HG03565 (cell line): Measurements from ENCODE around the gene MSANTD1.

Source experiments
- ATAC-seq: cut with Tn5 transposase; IDR thresholded peaks from one replicate; pipeline ENCODE4 v1.9.1; 2021; ENCODE audit warnings: mild to moderate bottlenecking, moderate library complexity; ENCODE audit not compliant: unreplicated experiment

The MSANTD1 gene

DNA sequence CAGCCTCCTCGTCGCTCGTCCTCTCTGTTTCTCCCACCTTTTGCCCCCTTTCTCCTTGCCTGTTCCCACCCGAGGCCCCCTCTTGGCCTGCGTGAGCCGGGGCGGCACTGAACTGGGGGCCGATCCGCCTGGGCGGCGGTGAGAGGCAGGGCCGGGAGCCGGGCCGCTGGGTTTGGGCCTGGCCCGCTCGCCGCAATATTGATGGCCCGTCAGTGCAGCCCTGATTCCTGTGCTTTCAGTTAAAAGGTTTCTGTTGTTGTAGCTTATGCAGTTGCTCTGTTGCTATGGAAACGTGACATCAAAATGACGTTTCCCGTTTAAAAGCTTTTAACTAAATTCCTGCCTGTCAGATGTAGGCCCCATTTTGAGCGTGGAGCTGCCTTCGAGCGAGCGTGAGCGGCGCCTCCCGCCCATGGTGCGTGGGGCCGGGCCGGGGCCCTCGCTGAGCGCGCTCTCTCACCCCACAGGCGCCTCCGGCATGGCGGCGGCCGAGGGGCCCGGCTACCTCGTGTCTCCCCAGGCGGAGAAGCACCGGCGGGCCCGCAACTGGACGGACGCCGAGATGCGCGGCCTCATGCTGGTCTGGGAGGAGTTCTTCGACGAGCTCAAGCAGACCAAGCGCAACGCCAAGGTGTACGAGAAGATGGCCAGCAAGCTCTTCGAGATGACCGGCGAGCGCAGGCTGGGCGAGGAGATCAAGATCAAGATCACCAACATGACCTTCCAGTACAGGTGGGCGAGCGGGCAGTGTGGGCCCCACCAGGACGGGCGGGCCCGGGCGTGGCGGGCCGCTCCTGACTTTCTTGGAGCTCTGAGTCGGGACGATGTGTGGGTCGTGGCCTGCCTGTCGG is at the start of gene MSANTD1:
MSANTD1 (plus strand) TSS at position 349 of the 851 bp plus-strand sequence; CDS start at position 413, 64 bp downstream.
- no peak for ATAC-seq

DNA sequence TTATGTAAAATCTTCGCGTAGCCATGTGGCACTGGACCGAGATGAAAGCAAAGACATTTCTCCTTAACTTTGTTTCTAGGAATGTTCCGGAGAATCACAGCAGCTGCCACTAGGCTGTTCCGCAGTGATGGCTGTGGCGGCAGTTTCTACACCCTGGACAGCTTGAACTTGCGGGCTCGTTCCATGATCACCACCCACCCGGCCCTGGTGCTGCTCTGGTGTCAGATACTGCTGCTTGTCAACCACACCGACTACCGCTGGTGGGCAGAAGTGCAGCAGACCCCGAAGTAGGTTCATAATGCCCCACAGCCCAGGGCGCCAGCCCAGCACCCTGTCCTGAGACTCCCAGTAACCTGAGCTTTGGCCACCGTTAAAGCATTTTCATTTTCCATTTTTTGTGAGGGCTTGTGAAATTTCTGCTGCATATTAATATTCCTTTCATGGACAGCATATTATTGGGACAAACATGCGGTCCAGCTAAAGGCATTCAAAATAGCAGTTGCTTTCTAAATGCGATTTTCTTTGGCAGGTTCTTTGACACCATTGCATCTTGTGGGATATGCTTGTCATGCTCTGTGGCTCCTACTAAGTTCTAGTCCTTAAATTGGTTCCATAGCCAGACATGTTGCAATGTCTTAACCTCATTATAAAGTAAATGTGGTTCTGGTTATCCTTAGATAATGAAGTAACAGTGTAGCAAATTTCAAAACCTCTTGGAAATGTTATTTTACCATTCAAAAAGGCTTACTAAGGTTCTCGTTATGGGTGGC is 49.1 kb upstream of the MSANTD1 start:
- ATAC-seq, result no peak

DNA sequence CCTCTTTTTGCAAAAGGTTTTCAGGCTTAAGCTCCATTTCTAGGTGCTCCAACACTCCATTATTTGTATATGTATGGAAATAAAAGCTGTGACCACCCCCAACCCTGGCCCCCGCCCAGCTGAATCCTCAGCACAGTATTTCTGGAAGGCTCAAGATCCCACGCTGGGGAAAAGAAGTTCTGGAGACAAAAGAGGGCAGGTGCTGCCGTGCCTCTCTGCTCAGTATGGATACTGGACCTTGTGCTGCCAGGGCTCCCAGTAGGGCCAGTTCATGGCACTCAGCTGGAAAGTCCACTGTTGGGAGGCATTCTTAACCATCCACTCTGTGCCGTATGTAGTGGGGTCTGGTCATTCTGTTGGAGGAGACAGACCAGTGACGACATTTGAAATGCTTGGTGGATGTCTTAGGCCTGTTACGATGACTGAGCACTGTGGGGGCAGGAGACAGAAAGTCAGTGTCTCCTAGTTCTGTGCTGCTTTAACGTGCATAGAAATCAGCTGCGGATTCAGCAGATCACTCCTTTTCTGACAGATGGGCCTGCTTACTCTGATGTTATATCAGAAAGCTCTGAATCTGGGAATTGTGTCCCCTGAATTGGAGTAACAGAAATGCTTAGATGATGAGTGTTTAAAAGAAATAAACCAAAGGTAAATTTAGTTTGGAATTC is 48.4 kb upstream of the MSANTD1 start:
- ATAC-seq, result no peak

DNA sequence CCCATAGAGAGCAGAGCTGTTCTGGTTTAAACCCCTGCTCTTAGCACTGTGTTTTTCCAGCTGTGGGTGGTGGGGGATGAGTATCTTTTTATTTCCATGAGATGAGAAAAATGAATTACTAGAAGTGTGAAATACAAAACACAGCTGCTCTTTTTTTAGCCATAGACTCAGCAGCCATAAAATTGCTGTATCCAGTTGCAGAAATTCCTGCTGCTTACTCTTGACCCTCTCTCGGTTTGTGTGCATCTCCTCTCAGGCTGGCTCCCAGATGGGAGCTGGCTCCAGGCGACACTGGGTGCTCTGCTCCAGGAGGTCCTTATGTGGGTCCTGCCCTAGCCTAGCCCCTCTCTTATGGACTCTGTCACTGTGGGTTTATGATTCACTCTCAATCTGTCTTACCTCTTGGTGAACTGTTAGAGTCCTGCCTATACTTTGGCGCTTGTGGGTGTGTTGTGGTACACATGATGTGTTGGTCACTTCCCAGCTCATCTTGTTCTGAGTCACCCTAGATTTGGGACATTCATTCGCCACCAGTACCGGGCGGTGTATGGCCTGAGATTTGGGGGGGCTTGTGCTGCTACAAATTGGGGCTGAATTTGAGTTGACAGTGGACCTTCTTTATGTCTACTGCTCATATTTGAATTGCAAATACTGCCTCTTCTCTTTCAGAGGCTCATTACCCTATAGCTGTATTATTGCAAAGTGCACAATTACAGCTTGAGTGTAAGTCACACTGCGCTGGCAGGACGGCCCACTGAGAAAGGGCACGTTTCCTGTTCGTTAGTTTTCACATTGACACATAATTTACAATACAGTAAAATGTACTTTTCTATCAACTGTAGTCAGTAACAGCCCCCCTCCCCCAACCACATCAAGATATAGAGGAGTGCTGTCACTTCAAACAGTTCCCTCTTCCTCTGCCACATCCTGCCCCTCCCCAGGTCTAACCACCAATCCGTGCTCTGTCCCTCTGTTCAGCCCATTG is 46.9 kb upstream of the MSANTD1 start:
- ATAC-seq, result peak; percentile 65

DNA sequence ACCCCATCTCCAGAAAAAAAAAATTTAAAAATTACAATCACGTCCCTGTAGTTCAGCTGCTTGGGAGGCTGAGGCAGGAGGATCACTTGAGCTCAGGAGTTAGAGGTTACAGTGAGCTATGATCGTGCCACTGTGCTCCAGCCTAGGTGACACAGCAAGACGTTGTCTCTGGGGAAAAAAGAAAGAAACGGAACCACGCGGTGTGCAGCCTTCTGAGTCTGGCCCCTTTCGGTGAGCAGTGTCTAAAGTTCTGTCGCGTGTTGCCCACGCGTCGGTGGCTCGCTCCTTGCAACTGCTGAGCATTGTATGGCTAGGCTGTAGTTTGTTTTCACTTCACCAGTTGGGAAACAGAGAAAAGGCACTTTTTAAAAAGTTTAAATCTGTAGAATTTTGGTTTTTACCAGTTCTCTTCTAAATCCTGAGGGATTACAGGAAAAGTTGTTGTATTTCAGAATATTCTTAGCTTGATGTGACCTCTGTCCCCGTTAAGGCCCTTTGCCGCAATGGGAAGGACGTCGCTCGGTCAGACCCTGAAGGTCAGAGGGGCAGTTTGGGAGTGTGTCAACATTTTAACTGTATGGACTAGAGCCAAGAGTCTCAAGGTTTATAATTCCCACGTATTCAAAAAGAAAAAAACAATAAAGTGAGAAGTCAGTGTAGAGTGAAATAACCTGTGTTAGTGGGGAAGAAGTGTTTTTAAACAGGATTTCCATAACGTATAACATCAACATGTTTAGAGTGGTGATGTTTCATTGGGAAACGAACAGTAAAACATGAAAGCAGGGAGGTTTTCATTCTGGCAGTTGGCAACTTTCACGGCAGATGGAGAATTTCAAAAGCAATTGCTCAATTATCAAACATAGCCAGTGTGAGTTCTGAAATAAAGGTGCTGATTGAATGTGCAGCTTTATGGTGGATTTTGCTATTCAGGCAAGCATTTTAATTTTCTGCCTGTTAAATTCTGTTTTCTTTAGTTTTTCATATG is 45.8 kb upstream of the MSANTD1 start:
- ATAC-seq, result no peak

DNA sequence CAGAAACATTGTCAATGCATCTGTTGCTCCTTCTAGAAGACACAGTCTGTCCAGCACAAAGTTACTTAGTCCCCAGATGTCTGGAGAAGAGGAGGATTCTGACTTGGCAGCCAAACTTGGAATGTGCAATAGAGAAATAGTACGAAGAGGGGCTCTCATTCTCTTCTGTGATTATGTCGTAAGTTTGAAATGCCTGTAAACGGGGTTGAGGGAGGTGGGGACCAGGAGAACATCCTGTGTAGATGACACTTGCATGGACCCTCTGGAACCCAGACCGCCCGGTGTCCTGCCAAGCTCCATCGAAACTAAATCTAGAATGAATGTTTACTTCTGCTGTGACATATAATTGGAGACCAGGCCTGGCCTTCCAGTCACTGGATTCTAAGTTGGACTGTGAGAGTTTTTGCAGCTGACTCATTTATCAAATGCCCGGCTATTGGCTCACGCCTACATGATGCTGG is 45.0 kb upstream of the MSANTD1 start:
- no peak for ATAC-seq

DNA sequence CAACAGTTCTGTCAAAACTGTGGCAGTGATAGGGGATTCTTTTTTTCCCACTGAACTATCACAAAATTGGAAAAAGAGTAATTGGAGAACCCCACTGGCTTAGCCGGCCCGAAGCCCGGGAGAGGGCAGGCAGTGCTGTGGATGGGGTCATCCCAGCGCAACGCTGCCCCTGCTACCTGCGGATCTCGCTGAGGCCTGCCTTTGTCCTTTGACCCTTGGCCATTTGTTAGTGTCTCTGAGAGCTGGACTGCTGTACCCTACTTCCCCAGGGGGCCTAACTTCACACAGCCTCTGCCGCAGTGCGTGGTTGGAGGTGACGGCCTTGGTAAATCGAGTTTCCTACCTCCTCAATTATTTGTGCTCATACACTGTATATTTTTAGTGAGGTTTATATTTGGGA is 43.0 kb upstream of the MSANTD1 start:
- no peak for ATAC-seq

DNA sequence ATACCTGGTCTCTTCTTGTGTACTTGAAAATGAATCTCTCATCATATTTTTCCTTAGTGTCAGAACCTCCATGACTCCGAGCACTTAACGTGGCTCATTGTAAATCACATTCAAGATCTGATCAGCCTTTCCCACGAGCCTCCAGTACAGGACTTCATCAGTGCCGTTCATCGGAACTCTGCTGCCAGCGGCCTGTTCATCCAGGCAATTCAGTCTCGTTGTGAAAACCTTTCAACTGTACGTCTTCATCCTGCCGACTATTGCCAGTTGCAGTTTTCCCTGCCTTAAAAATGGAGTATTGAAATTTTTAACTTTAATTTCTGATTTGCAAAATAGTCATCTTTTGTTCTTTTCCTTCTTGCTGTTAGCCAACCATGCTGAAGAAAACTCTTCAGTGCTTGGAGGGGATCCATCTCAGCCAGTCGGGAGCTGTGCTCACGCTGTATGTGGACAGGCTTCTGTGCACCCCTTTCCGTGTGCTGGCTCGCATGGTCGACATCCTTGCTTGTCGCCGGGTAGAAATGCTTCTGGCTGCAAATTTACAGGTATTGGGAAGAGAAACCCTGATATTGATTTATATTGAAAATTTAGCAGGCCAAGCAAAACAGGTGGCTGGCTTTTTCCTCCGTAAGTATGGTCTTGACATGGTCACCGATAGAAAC is 42.4 kb upstream of the MSANTD1 start:
- no peak for ATAC-seq

DNA sequence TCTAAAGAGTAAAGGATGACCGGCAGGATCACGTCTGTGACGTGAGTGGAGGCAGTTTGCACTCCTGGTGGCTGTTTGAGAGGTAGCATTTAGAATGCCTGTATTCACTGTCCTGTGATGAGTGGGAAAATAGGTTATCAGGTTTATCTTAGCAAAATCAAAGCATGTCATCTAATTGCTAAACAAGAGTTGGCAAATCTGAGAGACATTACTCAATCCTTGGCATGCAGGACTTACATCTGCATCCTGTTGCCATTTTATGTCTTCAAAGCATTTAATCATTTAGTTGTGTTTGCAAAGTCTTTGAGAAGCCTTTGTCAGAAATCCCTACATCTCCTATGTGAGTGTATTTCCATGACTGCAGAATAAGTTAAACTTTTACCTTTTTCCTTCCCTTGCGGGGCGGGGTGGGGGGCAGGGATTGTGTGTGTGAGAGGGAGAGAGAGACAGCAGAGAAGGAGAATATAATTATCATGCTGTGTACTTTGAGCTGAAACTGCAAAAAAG is 41.4 kb upstream of the MSANTD1 start:
- no peak for ATAC-seq

DNA sequence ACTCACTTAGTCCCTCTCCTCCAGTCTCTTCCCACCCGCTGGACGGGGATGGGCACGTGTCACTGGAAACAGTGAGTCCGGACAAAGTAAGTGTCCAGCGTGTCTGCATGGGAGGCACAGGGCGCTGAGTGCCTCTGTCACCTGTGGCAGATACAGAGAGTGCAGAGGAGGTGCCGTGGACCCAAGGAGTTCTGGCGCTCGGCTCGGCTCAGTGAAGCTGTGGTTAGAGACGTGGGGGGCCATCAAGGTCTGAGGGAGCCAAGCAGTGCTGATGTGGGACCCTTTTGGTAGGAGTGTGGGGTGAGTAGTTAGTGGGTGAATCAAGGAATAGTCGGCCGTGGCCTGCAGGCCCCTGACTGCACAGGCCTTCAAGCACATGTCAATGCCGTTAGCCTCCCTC is 40.1 kb upstream of the MSANTD1 start:
- ATAC-seq, result no peak

DNA sequence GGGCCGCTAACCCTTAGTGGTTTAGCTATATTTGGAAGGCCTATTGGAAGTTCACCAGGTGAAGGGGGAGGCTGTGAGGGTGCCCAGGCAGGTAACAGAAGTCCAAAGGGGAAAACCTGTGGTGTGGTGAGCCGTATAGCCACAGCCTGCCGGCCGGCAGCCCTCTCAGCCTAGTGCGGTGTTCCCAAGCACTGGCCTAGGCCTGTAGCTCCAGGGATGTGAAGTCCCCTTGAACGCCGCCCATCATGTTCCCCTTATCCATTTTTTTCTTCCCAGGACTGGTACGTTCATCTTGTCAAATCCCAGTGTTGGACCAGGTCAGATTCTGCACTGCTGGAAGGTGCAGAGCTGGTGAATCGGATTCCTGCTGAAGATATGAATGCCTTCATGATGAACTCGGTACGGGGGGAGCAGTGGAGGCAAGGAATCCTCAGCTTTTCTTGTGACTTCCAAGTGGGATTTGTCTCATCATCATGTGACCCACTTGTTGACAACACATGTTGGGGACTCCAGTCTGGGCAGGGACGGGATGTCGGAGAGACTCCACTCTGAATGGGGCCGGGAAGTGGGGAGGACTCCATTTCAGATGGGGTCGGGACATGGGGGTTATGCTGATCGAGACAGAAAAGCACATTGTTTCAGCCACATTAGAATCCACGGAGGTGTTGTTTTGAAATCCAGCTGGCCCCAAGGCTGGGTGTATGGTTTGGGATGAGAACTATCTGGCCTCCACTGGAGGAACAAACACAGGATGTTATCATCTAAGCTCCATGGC is 39.2 kb upstream of the MSANTD1 start:
- ATAC-seq, result no peak

DNA sequence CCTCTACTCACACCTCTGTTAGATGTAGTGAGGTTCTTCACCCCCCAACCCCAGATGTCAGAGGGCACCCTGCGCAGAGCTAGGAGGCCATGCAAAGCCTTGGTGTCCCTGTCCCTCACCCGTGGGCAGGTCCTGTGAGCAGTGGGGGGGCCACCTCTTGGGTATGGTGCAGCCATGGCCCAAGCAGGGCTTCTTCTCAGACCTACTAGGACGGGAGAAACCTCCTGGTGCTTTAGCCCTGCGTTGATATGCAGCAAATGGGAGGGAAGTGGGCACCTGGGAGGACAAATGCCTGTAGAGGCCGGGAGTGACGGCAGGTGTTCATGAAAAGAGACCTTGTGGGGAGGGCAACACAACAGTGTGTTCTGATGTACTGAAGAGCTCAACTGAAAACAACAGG is 38.5 kb upstream of the MSANTD1 start:
- no peak for ATAC-seq

DNA sequence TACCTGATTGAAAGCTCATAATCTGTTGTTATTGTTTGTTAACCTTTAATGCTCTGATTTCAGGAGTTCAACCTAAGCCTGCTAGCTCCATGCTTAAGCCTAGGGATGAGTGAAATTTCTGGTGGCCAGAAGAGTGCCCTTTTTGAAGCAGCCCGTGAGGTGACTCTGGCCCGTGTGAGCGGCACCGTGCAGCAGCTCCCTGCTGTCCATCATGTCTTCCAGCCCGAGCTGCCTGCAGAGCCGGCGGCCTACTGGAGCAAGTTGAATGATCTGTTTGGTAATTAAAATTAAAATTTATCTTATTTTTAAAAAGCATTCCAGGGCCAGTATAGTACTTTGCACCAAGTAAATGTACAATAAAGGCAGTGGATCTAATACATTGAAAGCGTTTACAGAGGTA is 37.1 kb upstream of the MSANTD1 start:
- no peak for ATAC-seq

DNA sequence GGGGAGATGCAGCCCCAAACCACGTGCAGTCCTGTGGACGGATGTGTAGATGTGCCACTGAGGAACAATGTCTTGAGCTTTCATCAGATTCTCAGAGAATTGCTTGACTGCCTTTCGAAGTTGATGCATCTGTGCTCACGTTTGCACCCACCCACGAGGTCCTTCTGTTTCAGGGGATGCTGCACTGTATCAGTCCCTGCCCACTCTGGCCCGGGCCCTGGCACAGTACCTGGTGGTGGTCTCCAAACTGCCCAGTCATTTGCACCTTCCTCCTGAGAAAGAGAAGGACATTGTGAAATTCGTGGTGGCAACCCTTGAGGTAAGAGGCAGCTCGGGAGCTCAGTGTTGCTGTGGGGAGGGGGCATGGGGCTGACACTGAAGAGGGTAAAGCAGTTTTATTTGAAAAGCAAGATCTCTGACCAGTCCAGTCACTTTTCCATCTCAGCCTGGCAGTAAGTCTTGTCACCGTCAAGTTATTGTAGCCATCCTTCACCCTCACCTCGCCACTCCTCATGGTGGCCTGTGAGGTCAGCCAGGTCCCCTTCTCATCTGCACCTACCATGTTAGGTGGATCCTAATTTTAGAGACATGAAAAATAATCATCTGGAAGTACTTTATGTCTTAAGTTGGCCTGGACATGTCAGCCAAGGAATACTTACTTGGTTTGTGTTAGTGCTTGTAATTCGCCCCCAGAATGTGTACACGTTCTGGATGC is 36.4 kb upstream of the MSANTD1 start:
- ATAC-seq, result no peak

DNA sequence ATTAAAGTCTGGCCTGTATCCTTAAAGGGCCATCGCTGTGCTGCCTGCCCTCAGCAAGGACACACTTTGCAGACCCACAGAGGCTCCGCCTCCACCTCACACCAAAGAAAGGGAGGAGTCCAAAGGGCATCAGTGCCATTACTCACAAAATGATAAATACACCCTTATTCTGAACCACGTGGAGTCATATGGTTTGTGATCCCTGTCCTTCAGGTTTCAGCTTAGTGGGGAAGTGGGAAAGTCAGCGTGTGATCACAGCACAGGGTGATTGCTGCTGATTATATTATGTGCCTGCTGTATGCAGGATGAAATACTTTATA is 35.9 kb upstream of the MSANTD1 start:
- ATAC-seq, result no peak

DNA sequence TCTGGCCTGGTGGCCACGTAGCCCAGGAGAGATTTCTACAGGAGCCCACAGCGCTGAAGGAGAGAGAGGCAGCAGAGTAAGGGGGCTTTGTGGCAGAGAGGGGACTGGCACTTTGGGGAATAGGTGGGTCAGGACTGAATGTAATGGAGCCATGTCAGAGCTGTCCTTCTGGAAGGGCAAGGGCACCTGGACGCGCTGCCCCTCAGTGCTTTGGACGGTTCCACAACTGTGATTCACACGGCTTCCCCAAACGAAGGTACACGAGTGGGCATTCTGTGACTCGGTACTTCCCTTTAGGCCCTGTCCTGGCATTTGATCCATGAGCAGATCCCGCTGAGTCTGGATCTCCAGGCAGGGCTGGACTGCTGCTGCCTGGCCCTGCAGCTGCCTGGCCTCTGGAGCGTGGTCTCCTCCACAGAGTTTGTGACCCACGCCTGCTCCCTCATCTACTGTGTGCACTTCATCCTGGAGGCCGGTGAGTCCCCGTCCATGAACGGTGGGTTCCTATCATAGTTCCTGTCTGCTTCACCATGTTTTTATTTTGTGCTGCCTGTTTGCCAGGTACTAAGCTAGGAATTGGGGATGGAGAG is 35.2 kb upstream of the MSANTD1 start:
- no peak for ATAC-seq

DNA sequence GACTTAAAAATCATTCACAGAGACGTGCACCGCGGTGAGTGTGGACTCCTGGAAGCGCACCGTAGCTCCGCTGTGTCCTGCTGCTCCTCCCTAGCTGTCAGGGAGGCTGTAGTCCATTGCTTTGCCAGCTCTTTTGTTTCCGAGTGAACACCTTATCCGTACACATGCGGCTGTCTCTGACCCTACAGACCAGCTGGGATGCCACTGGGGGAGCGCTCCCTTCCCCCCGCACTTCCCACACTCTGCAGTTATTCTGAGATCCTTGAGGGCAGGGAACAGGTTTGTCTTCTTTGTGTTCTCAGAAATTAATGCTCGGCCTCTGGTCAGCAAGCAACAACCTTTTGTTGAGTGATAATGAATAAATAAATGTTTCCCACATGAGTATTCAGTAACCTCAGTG is 33.7 kb upstream of the MSANTD1 start:
- ATAC-seq, result no peak
